Neural cell (in vitro differentiated cells): ENCODE data around the gene JMJD1C.

ENCODE experiments used
- EZH2 ChIP-seq: fragments of 200-600, 300-800 bp; shearing (Covaris generic), sonication (generic); IDR thresholded peaks from 2 replicates; pipeline ENCODE4 v1.6.1; 2014; ENCODE audit warnings: antibody characterized with exemption, low read length, borderline replicate concordance, mild to moderate bottlenecking; ENCODE audit not compliant: insufficient read depth, poor library complexity, severe bottlenecking
- POLR2AphosphoS5 ChIP-seq: IDR thresholded peaks from 2 replicates; pipeline ENCODE4 v1.6.1; 2012
- SMC3 ChIP-seq: fragments of 450-650 bp; conservative IDR thresholded peaks from 2 replicates; pipeline ENCODE4 v1.6.1; 2014; ENCODE audit warnings: antibody characterized with exemption, mild to moderate bottlenecking, moderate library complexity; ENCODE audit not compliant: poor library complexity
- TAF1 ChIP-seq: IDR thresholded peaks from 2 replicates; pipeline ENCODE4 v1.6.1; 2012; ENCODE audit warnings: low read depth
- TF ChIP-seq, protein P1 (sequence below): fragments of 450-650 bp; IDR thresholded peaks from 2 replicates; pipeline ENCODE4 v1.5.1; 2014; ENCODE audit warnings: antibody characterized with exemption, mild to moderate bottlenecking, moderate library complexity; ENCODE audit not compliant: poor library complexity, severe bottlenecking
- TF ChIP-seq, protein P2 (sequence below): IDR thresholded peaks from 2 replicates; pipeline ENCODE4 v1.6.1; 2012; ENCODE audit warnings: borderline replicate concordance

DNA sequence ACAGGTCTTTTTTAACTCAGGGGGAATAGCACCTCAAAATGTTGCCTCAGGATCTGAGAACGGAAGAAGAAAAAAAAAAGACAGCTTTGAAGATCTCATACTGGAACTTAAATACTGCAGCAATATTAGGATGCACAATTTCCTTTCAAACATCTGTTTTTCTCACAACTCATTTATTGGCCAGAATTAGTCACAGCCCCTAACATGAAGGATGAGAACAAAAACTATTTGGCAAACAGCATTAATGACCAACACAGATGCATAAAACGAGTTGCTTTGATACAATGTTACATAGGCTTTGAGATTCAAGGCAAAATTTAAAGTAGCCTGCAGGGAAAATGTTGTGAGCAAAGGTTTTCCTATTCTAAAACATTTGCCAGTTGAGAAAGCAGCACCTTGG lies 36.5 kb downstream of the JMJD1C start:
- TF ChIP-seq, protein P1, sequence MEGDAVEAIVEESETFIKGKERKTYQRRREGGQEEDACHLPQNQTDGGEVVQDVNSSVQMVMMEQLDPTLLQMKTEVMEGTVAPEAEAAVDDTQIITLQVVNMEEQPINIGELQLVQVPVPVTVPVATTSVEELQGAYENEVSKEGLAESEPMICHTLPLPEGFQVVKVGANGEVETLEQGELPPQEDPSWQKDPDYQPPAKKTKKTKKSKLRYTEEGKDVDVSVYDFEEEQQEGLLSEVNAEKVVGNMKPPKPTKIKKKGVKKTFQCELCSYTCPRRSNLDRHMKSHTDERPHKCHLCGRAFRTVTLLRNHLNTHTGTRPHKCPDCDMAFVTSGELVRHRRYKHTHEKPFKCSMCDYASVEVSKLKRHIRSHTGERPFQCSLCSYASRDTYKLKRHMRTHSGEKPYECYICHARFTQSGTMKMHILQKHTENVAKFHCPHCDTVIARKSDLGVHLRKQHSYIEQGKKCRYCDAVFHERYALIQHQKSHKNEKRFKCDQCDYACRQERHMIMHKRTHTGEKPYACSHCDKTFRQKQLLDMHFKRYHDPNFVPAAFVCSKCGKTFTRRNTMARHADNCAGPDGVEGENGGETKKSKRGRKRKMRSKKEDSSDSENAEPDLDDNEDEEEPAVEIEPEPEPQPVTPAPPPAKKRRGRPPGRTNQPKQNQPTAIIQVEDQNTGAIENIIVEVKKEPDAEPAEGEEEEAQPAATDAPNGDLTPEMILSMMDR, result no peak
- TF ChIP-seq TAF1 (no peak), POLR2AphosphoS5 (no peak), SMC3 (no peak), EZH2 (no peak)
- TF ChIP-seq, protein P2, sequence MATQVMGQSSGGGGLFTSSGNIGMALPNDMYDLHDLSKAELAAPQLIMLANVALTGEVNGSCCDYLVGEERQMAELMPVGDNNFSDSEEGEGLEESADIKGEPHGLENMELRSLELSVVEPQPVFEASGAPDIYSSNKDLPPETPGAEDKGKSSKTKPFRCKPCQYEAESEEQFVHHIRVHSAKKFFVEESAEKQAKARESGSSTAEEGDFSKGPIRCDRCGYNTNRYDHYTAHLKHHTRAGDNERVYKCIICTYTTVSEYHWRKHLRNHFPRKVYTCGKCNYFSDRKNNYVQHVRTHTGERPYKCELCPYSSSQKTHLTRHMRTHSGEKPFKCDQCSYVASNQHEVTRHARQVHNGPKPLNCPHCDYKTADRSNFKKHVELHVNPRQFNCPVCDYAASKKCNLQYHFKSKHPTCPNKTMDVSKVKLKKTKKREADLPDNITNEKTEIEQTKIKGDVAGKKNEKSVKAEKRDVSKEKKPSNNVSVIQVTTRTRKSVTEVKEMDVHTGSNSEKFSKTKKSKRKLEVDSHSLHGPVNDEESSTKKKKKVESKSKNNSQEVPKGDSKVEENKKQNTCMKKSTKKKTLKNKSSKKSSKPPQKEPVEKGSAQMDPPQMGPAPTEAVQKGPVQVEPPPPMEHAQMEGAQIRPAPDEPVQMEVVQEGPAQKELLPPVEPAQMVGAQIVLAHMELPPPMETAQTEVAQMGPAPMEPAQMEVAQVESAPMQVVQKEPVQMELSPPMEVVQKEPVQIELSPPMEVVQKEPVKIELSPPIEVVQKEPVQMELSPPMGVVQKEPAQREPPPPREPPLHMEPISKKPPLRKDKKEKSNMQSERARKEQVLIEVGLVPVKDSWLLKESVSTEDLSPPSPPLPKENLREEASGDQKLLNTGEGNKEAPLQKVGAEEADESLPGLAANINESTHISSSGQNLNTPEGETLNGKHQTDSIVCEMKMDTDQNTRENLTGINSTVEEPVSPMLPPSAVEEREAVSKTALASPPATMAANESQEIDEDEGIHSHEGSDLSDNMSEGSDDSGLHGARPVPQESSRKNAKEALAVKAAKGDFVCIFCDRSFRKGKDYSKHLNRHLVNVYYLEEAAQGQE, result no peak
